Mesendoderm (in vitro differentiated cells): Measurements from ENCODE around the gene STXBP1.

Experiments
- DNase-seq: peaks from one replicate; pipeline ENCODE4 v3.0.0; 2013
- H2AK5ac ChIP-seq: 2 replicates; pipeline ENCODE4 v1.6.1; 2013; ENCODE audit warnings: low read length, inconsistent platforms
- H2BK120ac ChIP-seq: 2 replicates; pipeline ENCODE4 v1.6.1; 2013; ENCODE audit warnings: low read depth, mild to moderate bottlenecking, low read length, moderate library complexity, mixed read lengths
- H2BK15ac ChIP-seq: replicated peaks from 2 replicates; pipeline ENCODE4 v1.6.1; 2013; ENCODE audit warnings: low read depth, mild to moderate bottlenecking, moderate library complexity
- H2BK5ac ChIP-seq: 2 replicates; pipeline ENCODE4 v1.6.1; 2013; ENCODE audit warnings: low read length, inconsistent platforms
- H3K18ac ChIP-seq: 2 replicates; pipeline ENCODE4 v1.6.1; 2013; ENCODE audit warnings: mild to moderate bottlenecking, low read length, mixed read lengths
- H3K23ac ChIP-seq: one replicate; pipeline ENCODE4 v1.6.1; 2013; ENCODE audit warnings: low read length
- H3K27ac ChIP-seq: 2 replicates; pipeline ENCODE4 v1.5.1; 2013; ENCODE audit warnings: low read depth, mild to moderate bottlenecking, inconsistent platforms, low read length, moderate library complexity
- H3K27me3 ChIP-seq: 2 replicates; pipeline ENCODE4 v1.6.1; 2013; ENCODE audit warnings: low read length, control low read depth, mild to moderate bottlenecking, inconsistent platforms; ENCODE audit not compliant: insufficient read depth, poor library complexity
- H3K36me3 ChIP-seq: 2 replicates; pipeline ENCODE4 v1.6.1; 2013; ENCODE audit warnings: low read length, inconsistent platforms; ENCODE audit not compliant: control insufficient read depth, insufficient read depth
- H3K4ac ChIP-seq: one replicate; pipeline ENCODE4 v1.6.1; 2013; ENCODE audit warnings: low read depth, mild to moderate bottlenecking, low read length, moderate library complexity
- H3K4me1 ChIP-seq: 2 replicates; pipeline ENCODE4 v1.6.1; 2013; ENCODE audit warnings: low read depth, low read length, inconsistent platforms; ENCODE audit not compliant: control insufficient read depth
- H3K4me2 ChIP-seq: 2 replicates; pipeline ENCODE4 v1.6.1; 2013; ENCODE audit warnings: low read length
- H3K4me3 ChIP-seq: 2 replicates; pipeline ENCODE4 v1.5.1; 2013; ENCODE audit warnings: mild to moderate bottlenecking, low read length
- H3K56ac ChIP-seq: one replicate; pipeline ENCODE4 v1.6.1; 2013; ENCODE audit warnings: low read length
- H3K79me1 ChIP-seq: 2 replicates; pipeline ENCODE4 v1.6.1; 2013; ENCODE audit warnings: low read length, inconsistent platforms
- H3K79me2 ChIP-seq: 2 replicates; pipeline ENCODE4 v1.6.1; 2013; ENCODE audit warnings: mild to moderate bottlenecking, low read length; ENCODE audit not compliant: control insufficient read depth, insufficient read depth
- H3K9ac ChIP-seq: 2 replicates; pipeline ENCODE4 v1.6.1; 2013; ENCODE audit warnings: low read length, inconsistent platforms
- H4K5ac ChIP-seq: one replicate; pipeline ENCODE4 v1.6.1; 2013; ENCODE audit warnings: low read length
- H4K8ac ChIP-seq: one replicate; pipeline ENCODE4 v1.6.1; 2013; ENCODE audit warnings: low read depth, mild to moderate bottlenecking, control low read depth, low read length, moderate library complexity
- whole genome bisulfite sequencing: extraction: QIAGEN DNeasy Blood & Tissue Kit; methylation state at CpG from one replicate; pipeline ENCODE4 v1.1.7; 2013; ENCODE audit warnings: low lambda C conversion rate, missing lambda C conversion rate; ENCODE audit not compliant: insufficient coverage; ENCODE audit errors: extremely low coverage; 5-methylcytosine and 5-hydroxymethylcytosine counted together

STXBP1 gene

GRCh38 chr9:127694890-127695720 lies 83.0 kb downstream of the STXBP1 start:
- H3K27me3 ChIP-seq: no peaks in the 10 kb centered on the region
- no peak overlapping the region for H3K56ac ChIP-seq
- H3K23ac ChIP-seq: no peak overlapping the region
- H3K27ac ChIP-seq: no peak overlapping the region
- H3K4me1 ChIP-seq: no peaks in the 10 kb centered on the region
- H2BK5ac ChIP-seq: no peak overlapping the region
- H4K5ac ChIP-seq: no peak overlapping the region
- no peak overlapping the region for H2AK5ac ChIP-seq
- H2BK15ac ChIP-seq: no peak overlapping the region
- no peak for DNase-seq
- no peaks in the 10 kb centered on the region for H3K79me1 ChIP-seq
- H3K4me3 ChIP-seq: no peak overlapping the region
- no CpG with 5 or more reads among the region's 9 CpGs for whole genome bisulfite sequencing
- no peaks in the 10 kb centered on the region for H3K36me3 ChIP-seq
- no peaks in the 10 kb centered on the region for H3K79me2 ChIP-seq
- no peak overlapping the region for H3K4me2 ChIP-seq
- no peak overlapping the region for H3K4ac ChIP-seq
- no peak overlapping the region for H4K8ac ChIP-seq
- H3K9ac ChIP-seq: no peak overlapping the region
- H3K18ac ChIP-seq: no peak overlapping the region
- no peak overlapping the region for H2BK120ac ChIP-seq

- Histone ChIP-seq H3K4me1 (no peaks in the 10 kb centered on the region), H3K79me1 (no peaks in the 10 kb centered on the region), H3K79me2 (no peaks in the 10 kb centered on the region), H4K8ac (no peak overlapping the region), H3K23ac (no peak overlapping the region), H2AK5ac (no peak overlapping the region), H2BK5ac (no peak overlapping the region), H3K27me3 (no peaks in the 10 kb centered on the region), H3K4me3 (no peak overlapping the region), H3K36me3 (no peaks in the 10 kb centered on the region), H3K9ac (no peak overlapping the region), H4K5ac (no peak overlapping the region), H3K27ac (no peak overlapping the region), H2BK15ac (no peak overlapping the region), H3K4ac (no peak overlapping the region), H3K18ac (no peak overlapping the region), H3K56ac (no peak overlapping the region), H3K4me2 (no peak overlapping the region), H2BK120ac (no peak overlapping the region)
- WGBS: no CpG with 5 or more reads among the region's 5 CpGs
- no peak for DNase-seq
These were observed 85.5 kb downstream of the STXBP1 start for GRCh38 chr9:127697575-127697974.

GRCh38 chr9:127698386-127698785 lies 86.3 kb downstream of the STXBP1 start:
- H2BK15ac ChIP-seq: no peak overlapping the region

GRCh38 chr9:127698985-127699670 lies 87.1 kb downstream of the STXBP1 start:
- H3K4me2 ChIP-seq: peak overlapping the region; percentile 78
- no peak overlapping the region for H3K18ac ChIP-seq
- no peak overlapping the region for H3K4ac ChIP-seq
- no CpG with 5 or more reads among the region's 41 CpGs for WGBS
- no peaks in the 10 kb centered on the region for H3K79me1 ChIP-seq
- H3K9ac ChIP-seq: peak overlapping the region; percentile 70
- H3K56ac ChIP-seq: peak overlapping the region; percentile 83
- H2BK120ac ChIP-seq: no peak overlapping the region
- no peaks in the 10 kb centered on the region for H3K27me3 ChIP-seq
- no peak overlapping the region for H4K5ac ChIP-seq
- H3K36me3 ChIP-seq: no peaks in the 10 kb centered on the region
- H2BK5ac ChIP-seq: no peak overlapping the region
- no peak overlapping the region for H4K8ac ChIP-seq
- peak; percentile 98 for DNase-seq
- peak overlapping the region; percentile 22 for H3K4me3 ChIP-seq
- H3K27ac ChIP-seq: no peak overlapping the region
- H3K23ac ChIP-seq: no peak overlapping the region
- H2BK15ac ChIP-seq: no peak overlapping the region
- H3K4me1 ChIP-seq: no peaks in the 10 kb centered on the region
- no peaks in the 10 kb centered on the region for H3K79me2 ChIP-seq
- H2AK5ac ChIP-seq: no peak overlapping the region

More at GRCh38 chr9:127698386-127698785, 86.3 kb downstream of the STXBP1 start:
- H3K4me3 ChIP-seq: no peak overlapping the region
- H3K79me2 ChIP-seq: no peaks in the 10 kb centered on the region
- no peak overlapping the region for H3K18ac ChIP-seq
- no CpG with 5 or more reads among the region's 5 CpGs for WGBS
- no peak overlapping the region for H2AK5ac ChIP-seq
- no peak overlapping the region for H3K56ac ChIP-seq
- H3K27ac ChIP-seq: no peak overlapping the region
- no peaks in the 10 kb centered on the region for H3K27me3 ChIP-seq
- no peak overlapping the region for H4K8ac ChIP-seq
- H3K4ac ChIP-seq: no peak overlapping the region
- no peaks in the 10 kb centered on the region for H3K4me1 ChIP-seq
- H2BK5ac ChIP-seq: no peak overlapping the region
- no peak overlapping the region for H2BK120ac ChIP-seq
- H4K5ac ChIP-seq: no peak overlapping the region
- H3K23ac ChIP-seq: no peak overlapping the region
- no peak overlapping the region for H3K4me2 ChIP-seq
- no peak for DNase-seq
- H3K9ac ChIP-seq: no peak overlapping the region
- H3K36me3 ChIP-seq: no peaks in the 10 kb centered on the region
- no peaks in the 10 kb centered on the region for H3K79me1 ChIP-seq

GRCh38 chr9:127700140-127700539 lies 88.1 kb downstream of the STXBP1 start:
- Histone ChIP-seq H3K27ac (no peak overlapping the region), H3K36me3 (no peaks in the 10 kb centered on the region), H3K18ac (no peak overlapping the region), H3K56ac (no peak overlapping the region), H3K79me2 (no peaks in the 10 kb centered on the region), H2BK5ac (no peak overlapping the region), H4K5ac (no peak overlapping the region), H2AK5ac (no peak overlapping the region), H2BK15ac (no peak overlapping the region), H3K4me1 (no peaks in the 10 kb centered on the region), H2BK120ac (no peak overlapping the region), H3K4ac (no peak overlapping the region), H3K27me3 (no peaks in the 10 kb centered on the region), H3K23ac (no peak overlapping the region), H3K4me2 (no peak overlapping the region), H3K79me1 (no peaks in the 10 kb centered on the region), H3K9ac (no peak overlapping the region), H4K8ac (no peak overlapping the region), H3K4me3 (no peak overlapping the region)
- WGBS: no CpG with 5 or more reads among the region's 2 CpGs
- no peak for DNase-seq
